ENCODE results near the gene MACO1.
"Not testable (repeated sequence)": the region's sequence is repeated elsewhere in the genome, so short reads cannot be mapped to it uniquely, and the experiment has no call there.

MACO1 gene, protein sequence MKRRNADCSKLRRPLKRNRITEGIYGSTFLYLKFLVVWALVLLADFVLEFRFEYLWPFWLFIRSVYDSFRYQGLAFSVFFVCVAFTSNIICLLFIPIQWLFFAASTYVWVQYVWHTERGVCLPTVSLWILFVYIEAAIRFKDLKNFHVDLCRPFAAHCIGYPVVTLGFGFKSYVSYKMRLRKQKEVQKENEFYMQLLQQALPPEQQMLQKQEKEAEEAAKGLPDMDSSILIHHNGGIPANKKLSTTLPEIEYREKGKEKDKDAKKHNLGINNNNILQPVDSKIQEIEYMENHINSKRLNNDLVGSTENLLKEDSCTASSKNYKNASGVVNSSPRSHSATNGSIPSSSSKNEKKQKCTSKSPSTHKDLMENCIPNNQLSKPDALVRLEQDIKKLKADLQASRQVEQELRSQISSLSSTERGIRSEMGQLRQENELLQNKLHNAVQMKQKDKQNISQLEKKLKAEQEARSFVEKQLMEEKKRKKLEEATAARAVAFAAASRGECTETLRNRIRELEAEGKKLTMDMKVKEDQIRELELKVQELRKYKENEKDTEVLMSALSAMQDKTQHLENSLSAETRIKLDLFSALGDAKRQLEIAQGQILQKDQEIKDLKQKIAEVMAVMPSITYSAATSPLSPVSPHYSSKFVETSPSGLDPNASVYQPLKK

DNA sequence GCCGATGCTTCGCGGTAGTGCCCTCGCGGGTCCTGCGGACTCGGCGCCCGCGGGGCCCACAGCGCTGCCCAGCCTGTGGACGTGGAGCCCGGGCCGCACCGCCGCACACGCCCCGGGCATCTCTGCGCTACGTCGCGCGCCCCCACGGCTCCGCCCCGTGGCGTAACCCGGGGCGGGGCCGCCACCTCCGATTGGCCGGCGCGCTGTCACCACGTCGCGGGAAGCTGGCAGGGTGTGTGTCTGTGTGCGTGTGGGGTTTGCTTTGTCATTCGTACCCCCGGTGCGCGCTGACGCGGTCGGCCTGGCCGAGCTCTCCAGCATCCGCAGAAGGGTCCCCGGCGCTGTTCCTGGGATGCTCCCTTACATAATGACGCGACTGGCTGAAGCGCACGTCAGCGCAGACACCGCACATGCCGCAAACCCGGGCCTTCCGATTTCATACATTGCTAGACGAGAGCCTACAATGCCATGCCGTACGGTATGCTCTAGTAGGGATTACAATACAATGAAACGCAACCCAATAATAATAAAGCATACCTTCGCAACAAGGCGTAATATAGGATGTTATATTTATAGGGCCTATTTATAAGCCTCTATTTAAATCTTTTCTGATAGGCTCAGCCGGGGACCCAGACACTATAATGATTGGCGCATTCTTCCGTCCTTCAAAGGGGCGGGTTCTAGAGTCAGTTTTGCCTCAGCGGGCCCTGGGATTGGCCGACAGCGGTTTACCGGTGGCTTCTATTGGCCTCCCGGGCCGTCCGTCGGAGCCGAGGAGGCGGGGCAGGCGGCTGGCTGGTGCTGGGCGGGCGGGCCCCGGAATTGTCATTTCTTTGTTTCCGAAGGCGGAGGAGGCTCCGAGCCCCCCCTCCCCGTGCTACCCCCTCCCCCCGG, at the start of gene MACO1:
Gene MACO1, plus strand, starts transcription at position 825 of the 894 bp plus-strand sequence. CDS start 202 bp downstream, outside the sequence.
- TF ChIP-seq, protein P1, sequence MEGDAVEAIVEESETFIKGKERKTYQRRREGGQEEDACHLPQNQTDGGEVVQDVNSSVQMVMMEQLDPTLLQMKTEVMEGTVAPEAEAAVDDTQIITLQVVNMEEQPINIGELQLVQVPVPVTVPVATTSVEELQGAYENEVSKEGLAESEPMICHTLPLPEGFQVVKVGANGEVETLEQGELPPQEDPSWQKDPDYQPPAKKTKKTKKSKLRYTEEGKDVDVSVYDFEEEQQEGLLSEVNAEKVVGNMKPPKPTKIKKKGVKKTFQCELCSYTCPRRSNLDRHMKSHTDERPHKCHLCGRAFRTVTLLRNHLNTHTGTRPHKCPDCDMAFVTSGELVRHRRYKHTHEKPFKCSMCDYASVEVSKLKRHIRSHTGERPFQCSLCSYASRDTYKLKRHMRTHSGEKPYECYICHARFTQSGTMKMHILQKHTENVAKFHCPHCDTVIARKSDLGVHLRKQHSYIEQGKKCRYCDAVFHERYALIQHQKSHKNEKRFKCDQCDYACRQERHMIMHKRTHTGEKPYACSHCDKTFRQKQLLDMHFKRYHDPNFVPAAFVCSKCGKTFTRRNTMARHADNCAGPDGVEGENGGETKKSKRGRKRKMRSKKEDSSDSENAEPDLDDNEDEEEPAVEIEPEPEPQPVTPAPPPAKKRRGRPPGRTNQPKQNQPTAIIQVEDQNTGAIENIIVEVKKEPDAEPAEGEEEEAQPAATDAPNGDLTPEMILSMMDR (IDR thresholded peaks at IDR 0.05): peak in 1 of 2 experiments; percentile 13
- H3K4me3 ChIP-seq: peak within 1 kb of the TSS; percentile 97 to 99

DNA sequence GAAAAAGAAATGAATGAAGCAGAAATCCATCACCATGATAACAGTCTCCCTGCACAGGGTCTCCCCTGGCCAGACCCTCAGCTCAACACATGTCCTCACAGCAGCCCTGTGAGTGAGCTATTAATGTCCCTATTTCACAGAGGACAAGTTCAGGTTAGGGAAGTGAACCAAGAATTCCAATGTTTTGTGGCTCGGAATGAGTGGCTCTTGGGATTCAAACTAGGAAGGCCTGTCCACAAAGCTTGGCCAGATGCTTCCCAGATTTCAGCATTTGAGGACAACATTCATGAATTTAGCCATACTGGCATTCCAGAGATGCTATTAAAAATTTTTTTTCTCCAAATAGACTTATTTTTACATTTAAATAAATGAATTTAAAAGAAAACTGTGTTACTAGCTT, 48.2 kb upstream of the MACO1 start:
- H3K27ac ChIP-seq; H3K9me3 ChIP-seq; H3K4me1 ChIP-seq; H3K27me3 ChIP-seq; H3K4me3 ChIP-seq; DNase-seq; H3K36me3 ChIP-seq; intact Hi-C loops (cut with DNase I; ENCODE audit: low total_unique reads): not testable (repeated sequence)

More for the DNA sequence above, at the start of gene MACO1:
- Histone ChIP-seq H3K27ac (peak within 1 kb of the TSS; percentile 94 to 98), H3K36me3 (no peaks in the 10 kb centered on the region), H3K4me1 (peaks cover 0 to 41% (median 19%) of the 10 kb centered on the region in 4 donors), H3K27me3 (no peaks in the 10 kb centered on the region), H3K9me3 (no peaks in the 10 kb centered on the region)
- intact Hi-C loops (cut with DNase I; ENCODE audit: low total_unique reads): no loop called here
- peak; percentile 95 to 98 for DNase-seq

DNA sequence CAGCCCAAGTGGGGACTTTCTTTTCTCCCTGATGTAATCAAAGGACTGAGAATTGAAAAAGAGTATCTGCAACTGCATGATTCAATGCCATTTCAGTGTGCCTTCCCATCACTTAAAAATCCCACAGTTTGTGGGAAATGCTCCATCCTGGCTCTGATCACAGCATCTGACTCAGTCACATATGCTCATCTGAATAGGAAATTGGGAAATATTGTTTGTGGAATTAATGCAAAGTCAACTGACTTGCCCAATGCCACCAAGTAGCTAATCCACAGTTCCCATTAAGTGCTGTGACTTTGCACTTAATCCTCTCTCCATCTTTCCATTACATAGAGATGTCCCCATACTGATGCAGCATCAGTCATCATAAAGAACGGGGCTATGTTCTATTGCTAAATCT, 47.6 kb upstream of the MACO1 start:
- intact Hi-C loops (cut with DNase I; ENCODE audit: low total_unique reads): not testable (repeated sequence)

DNA sequence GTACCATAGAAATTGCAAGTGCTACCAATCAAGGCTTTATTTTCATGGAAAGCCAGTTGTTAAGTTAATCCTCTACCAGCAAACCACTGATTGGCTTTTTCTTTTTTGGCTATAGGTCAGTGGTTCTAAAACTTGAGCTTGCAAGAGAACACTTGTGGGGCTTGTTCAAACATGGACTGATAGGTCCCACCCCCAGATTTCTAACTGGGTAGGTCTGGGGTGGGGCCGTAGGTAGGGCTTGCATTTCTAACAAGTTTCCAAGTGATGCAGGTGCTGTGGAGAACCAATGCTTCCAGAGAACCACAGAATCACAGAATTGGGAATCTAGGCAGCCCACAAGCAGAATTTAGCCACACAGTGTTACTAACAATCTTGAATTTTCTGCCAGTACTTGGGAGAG, 46.8 kb upstream of the MACO1 start:
- DNase-seq; H3K4me1 ChIP-seq; intact Hi-C loops (cut with DNase I; ENCODE audit: low total_unique reads): not testable (repeated sequence)

More for the DNA sequence above, 47.6 kb upstream of the MACO1 start:
- DNase-seq, H3K27ac ChIP-seq, H3K9me3 ChIP-seq, H3K27me3 ChIP-seq, H3K36me3 ChIP-seq, H3K4me1 ChIP-seq, H3K4me3 ChIP-seq: not testable (repeated sequence)

GRCh38 chr1:25387096-25387495, 43.6 kb upstream of the MACO1 start:
- H3K4me1 ChIP-seq; H3K27me3 ChIP-seq; DNase-seq; H3K27ac ChIP-seq; H3K4me3 ChIP-seq; H3K9me3 ChIP-seq; H3K36me3 ChIP-seq; intact Hi-C loops (cut with DNase I; ENCODE audit: low total_unique reads): not testable (repeated sequence)

More for the DNA sequence above, 46.8 kb upstream of the MACO1 start:
- H3K27me3 ChIP-seq, H3K36me3 ChIP-seq, H3K27ac ChIP-seq, H3K4me3 ChIP-seq, H3K9me3 ChIP-seq: not testable (repeated sequence)

GRCh38 chr1:25388691-25389090, 42.0 kb upstream of the MACO1 start:
- H3K36me3 ChIP-seq; DNase-seq; H3K27ac ChIP-seq; H3K4me1 ChIP-seq; H3K27me3 ChIP-seq; H3K9me3 ChIP-seq; intact Hi-C loops (cut with DNase I; ENCODE audit: low total_unique reads); H3K4me3 ChIP-seq: not testable (repeated sequence)

DNA sequence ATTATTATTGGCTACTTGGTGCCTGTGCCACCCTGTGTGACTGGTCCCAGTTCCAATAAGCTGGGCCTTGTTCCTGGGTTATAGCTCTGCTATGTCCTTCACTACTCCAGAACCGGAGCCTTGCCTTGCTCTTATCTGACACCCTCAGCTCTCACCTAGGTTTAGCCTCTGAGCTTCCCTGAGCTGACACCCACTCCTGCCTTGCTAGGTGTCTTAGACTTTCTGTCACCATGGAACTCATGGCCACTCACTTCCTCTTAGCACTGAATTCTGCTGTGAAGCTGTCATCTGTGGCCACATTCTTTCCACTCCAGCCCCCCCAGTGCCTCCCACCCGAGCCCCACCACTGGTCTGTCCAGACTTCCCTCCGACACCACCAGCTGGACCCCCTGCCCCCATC, 41.0 kb upstream of the MACO1 start:
- H3K4me3 ChIP-seq; intact Hi-C loops (cut with DNase I; ENCODE audit: low total_unique reads); H3K36me3 ChIP-seq; H3K4me1 ChIP-seq; H3K27ac ChIP-seq; H3K27me3 ChIP-seq; DNase-seq; H3K9me3 ChIP-seq: not testable (repeated sequence)

- intact Hi-C loops (cut with DNase I; ENCODE audit: low total_unique reads): no loop called here
- H3K36me3 ChIP-seq: no peaks in the 10 kb centered on the region
- H3K4me1 ChIP-seq: no peaks in the 10 kb centered on the region
- H3K27me3 ChIP-seq: no peaks in the 10 kb centered on the region
- no peak overlapping the region for H3K4me3 ChIP-seq
- no peak for DNase-seq
- H3K9me3 ChIP-seq: no peaks in the 10 kb centered on the region
- TF ChIP-seq, protein P1 (IDR thresholded peaks at IDR 0.05): no peak
- no peak overlapping the region for H3K27ac ChIP-seq
Measured at GRCh38 chr1:25392841-25393240, 37.9 kb upstream of the MACO1 start.

GRCh38 chr1:25397549-25397948, 33.1 kb upstream of the MACO1 start:
- not testable (repeated sequence) for H3K27ac ChIP-seq, DNase-seq, H3K4me1 ChIP-seq

GRCh38 chr1:25398079-25398478, 32.6 kb upstream of the MACO1 start:
- H3K4me3 ChIP-seq; H3K4me1 ChIP-seq; H3K27me3 ChIP-seq; H3K9me3 ChIP-seq; DNase-seq; H3K36me3 ChIP-seq; intact Hi-C loops (cut with DNase I; ENCODE audit: low total_unique reads); H3K27ac ChIP-seq: not testable (repeated sequence)

More at GRCh38 chr1:25397549-25397948, 33.1 kb upstream of the MACO1 start:
- intact Hi-C loops (cut with DNase I; ENCODE audit: low total_unique reads); H3K9me3 ChIP-seq; H3K4me3 ChIP-seq; H3K27me3 ChIP-seq; H3K36me3 ChIP-seq: not testable (repeated sequence)

All from tibial artery (tissue), 4 donors.